Kidney (tissue), 14 donors: ENCODE data around the gene CENPU. TPM values are rescaled to one million over a fixed set of nuclear protein-coding genes. Genes with fewer than 3 reads are reported as not detected.

ENCODE experiments used
- DNase-seq, 5 donors: peaks; one replicate each; pipeline ENCODE4 v3.0.0-alpha.2; 2013 to 2020
- FAIRE-seq: peaks from 2 replicates; lab custom pipeline; 2012; peaks lifted over from hg19 to GRCh38; lab: Jason Lieb, UNC
- H3K27ac ChIP-seq, 2 donors: one replicate each; pipeline ENCODE4 v1.7.0; 2013; ENCODE audit warnings: low read depth in 2 of 2, low read length in 2 of 2, inconsistent platforms in 1 of 2
- H3K27me3 ChIP-seq: one replicate; pipeline ENCODE4 v1.7.1; 2013; ENCODE audit warnings: low read length, inconsistent platforms; ENCODE audit not compliant: control insufficient read depth, insufficient read depth
- H3K36me3 ChIP-seq, 3 donors: one replicate each; pipeline versions ENCODE4 v1.7.0 to v1.7.1; 2013; ENCODE audit warnings: low read length in 3 of 3, control low read depth in 1 of 3, inconsistent platforms in 1 of 3; ENCODE audit not compliant: insufficient read depth in 3 of 3, control insufficient read depth in 2 of 3
- H3K4me1 ChIP-seq, 3 donors: one replicate each; pipeline versions ENCODE4 v1.7.0 to v1.7.1; 2013; ENCODE audit warnings: low read length in 3 of 3, inconsistent platforms in 1 of 3, low read depth in 1 of 3; ENCODE audit not compliant: control insufficient read depth in 2 of 3, insufficient read depth in 2 of 3
- H3K4me3 ChIP-seq, 3 donors: one replicate each; pipeline versions ENCODE4 v1.7.0 to v1.8.1; 2013; ENCODE audit warnings: low read length in 3 of 3, control low read depth in 1 of 3, inconsistent platforms in 1 of 3
- H3K9ac ChIP-seq, 3 donors: one replicate each; pipeline versions ENCODE4 v1.7.0 to v1.7.1; 2013; ENCODE audit warnings: low read length in 3 of 3, control low read depth in 1 of 3, inconsistent platforms in 1 of 3
- H3K9me3 ChIP-seq, 3 donors: one replicate each; pipeline versions ENCODE4 v1.7.0 to v1.7.1; 2013; ENCODE audit warnings: low read length in 3 of 3, control low read depth in 1 of 3, inconsistent platforms in 1 of 3; ENCODE audit not compliant: control insufficient read depth in 2 of 3, insufficient read depth in 1 of 3
- CTCF ChIP-seq: IDR thresholded peaks from 3 replicates; pipeline ENCODE4 v1.5.1; 2012; ENCODE audit warnings: mild to moderate bottlenecking, moderate library complexity, borderline replicate concordance; ENCODE audit not compliant: insufficient read depth; ENCODE audit errors: extremely low read depth
- intact Hi-C: fragments of 100-400 bp; cut with DNase I; formaldehyde crosslinking; loops from one replicate; pipeline ENCODE4 v1.11.1; 2022
- polyA plus RNA-seq: library from polyadenylated mRNA; stranded (reverse); fragments of 350-450 nt; fragmentation: Illumina TruSeq; extraction: RNeasy Lipid Tissue Mini Kit (QIAGEN cat#74804); gene quantifications from one replicate; pipeline ENCODE4 v1.2.3, GENCODE V29; 2014; ENCODE audit warnings: low read depth, low replicate concordance; ENCODE audit not compliant: insufficient read depth
- total RNA-seq: library from RNA; stranded (reverse); fragmentation: NEBNext Ultra II Directional; extraction: Animal tissue kit (Norgen Biotek cat#: 25700); gene quantifications from one replicate; pipeline ENCODE4 v1.2.1, GENCODE V29; 2021
- donor health status: control.
- donor health status: control.
- donor health status: control.
- donor health status: control.
- donor health status: control.
- donor health status: DM: yes; HTN: yes; CAD: no.
- donor health status: Normal renal cell carcinoma (clear cell type).

Gene CENPU
- total and polyA plus RNA-seq, 2 donors from 2014 or later: 2.2 to 2.5 TPM

- Histone ChIP-seq H3K9ac (no peak overlapping the region), H3K36me3 (no peaks in the 10 kb centered on the region), H3K4me1 (peaks cover 3 to 17% (median 15%) of the 10 kb centered on the region in 3 donors), H3K9me3 (no peaks in the 10 kb centered on the region), H3K4me3 (no peak overlapping the region), H3K27me3 (no peaks in the 10 kb centered on the region), H3K27ac (no peak overlapping the region)
- FAIRE-seq (no peak), DNase-seq (no peak)
- TF ChIP-seq CTCF: no peak
- intact Hi-C loops: no loop called here
These were observed 89.2 kb downstream of the CENPU start for GRCh38 chr4:184644553-184645307.

Other genes with a start within 250 kb of the CENPU start
- 22.4 TPM for gene CASP3, start 84.6 kb downstream of the CENPU start, total RNA-seq
- 7.3 TPM for gene CASP3, start 84.6 kb downstream of the CENPU start, polyA plus RNA-seq
- 13.1 TPM for gene PRIMPOL, start 84.4 kb downstream of the CENPU start, total RNA-seq
- 10.9 TPM for gene PRIMPOL, start 84.4 kb downstream of the CENPU start, polyA plus RNA-seq
- gene ACSL1, start 91.9 kb upstream of the CENPU start, total RNA-seq: 98.1 TPM
- gene ACSL1, start 91.9 kb upstream of the CENPU start, polyA plus RNA-seq: 322 TPM